Measurements from ENCODE around the gene FRMD6.

Gene FRMD6

DNA sequence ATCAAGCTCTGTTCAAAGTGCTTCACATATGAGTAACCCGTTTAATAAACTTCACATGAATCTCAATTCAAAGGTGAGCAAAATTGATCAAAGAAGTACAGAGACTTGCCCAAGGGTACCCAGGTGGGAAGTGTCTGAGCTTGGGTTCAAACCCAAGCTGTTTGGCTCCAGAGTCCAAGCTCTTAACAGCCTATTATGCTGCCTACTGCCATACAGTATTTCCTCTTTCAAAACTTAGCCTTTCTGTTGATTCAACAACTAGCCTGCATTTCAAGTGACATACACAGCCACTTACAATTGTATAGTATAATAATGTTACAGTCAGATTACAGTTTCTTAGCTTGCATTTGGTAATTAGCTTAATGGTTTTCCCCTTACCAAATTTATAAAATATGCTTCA, 29.7 kb downstream of the FRMD6 start:
- no peak for DNase-seq (ENCODE audit: low spot score)
- H3K27ac ChIP-seq: no peak overlapping the region
- TF ChIP-seq, protein P1, sequence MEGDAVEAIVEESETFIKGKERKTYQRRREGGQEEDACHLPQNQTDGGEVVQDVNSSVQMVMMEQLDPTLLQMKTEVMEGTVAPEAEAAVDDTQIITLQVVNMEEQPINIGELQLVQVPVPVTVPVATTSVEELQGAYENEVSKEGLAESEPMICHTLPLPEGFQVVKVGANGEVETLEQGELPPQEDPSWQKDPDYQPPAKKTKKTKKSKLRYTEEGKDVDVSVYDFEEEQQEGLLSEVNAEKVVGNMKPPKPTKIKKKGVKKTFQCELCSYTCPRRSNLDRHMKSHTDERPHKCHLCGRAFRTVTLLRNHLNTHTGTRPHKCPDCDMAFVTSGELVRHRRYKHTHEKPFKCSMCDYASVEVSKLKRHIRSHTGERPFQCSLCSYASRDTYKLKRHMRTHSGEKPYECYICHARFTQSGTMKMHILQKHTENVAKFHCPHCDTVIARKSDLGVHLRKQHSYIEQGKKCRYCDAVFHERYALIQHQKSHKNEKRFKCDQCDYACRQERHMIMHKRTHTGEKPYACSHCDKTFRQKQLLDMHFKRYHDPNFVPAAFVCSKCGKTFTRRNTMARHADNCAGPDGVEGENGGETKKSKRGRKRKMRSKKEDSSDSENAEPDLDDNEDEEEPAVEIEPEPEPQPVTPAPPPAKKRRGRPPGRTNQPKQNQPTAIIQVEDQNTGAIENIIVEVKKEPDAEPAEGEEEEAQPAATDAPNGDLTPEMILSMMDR (conservative IDR thresholded peaks at IDR 0.05; ENCODE audit: low read depth): no peak
- ChIA-PET CTCF (interaction anchor here (0.6 kb wide), 1 partner anchor 193 kb away, joined by 3 read pairs; no protein-coding TSS in a partner anchor), POLR2A (ENCODE audit: low non-redundant PET) (no interaction called here)

DNA sequence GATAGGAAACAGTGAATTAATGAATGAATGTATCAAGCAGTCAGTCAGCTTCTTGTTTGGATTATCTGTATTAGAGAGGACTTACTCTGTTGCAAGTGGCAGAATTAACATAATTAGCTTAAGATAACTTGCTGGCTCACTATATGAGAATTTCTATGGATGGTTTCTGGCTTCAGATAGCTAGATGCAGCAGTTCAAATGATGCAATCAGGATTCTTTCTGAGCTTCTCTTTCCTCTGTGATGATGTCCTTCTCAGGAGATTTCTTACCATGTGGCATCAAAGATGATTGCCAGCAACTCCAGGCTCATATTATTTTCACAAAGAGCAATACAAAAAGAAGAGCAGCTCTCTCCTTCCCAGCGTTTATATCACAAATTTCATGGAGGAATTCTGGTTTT, 30.7 kb downstream of the FRMD6 start:
- CTCF ChIA-PET: interaction anchor here (0.9 kb wide), 1 partner anchor 142 kb away, joined by 3 read pairs; no protein-coding TSS in a partner anchor
- H3K27ac ChIP-seq: no peak overlapping the region
- POLR2A ChIA-PET (ENCODE audit: low non-redundant PET): no interaction called here
- DNase-seq (ENCODE audit: low spot score): no peak
- TF ChIP-seq, protein P1 (conservative IDR thresholded peaks at IDR 0.05; ENCODE audit: low read depth): no peak

DNA sequence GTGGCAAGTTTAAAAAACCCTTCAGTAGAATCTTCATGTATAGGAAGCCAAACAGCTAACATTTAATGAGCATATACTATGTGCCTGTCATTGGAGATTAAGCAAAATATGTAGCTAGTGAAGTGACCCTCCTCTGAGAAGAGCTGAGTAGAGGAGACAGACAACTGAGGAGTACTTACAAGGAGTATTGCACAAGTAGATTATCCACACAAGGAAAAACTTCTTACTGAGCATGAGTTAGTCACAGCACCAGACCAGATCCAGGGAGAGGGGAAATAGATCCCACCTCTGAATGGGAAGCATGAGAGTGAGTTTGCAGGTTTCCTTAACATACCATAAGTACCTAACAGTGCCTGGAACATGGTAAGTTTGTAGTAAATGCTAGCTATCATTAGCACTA, 33.0 kb downstream of the FRMD6 start:
- no peak for DNase-seq (ENCODE audit: low spot score)
- TF ChIP-seq, protein P1 (conservative IDR thresholded peaks at IDR 0.05; ENCODE audit: low read depth): no peak
- H3K27ac ChIP-seq: no peak overlapping the region
- ChIA-PET CTCF (no interaction called here), POLR2A (ENCODE audit: low non-redundant PET) (no interaction called here)

DNA sequence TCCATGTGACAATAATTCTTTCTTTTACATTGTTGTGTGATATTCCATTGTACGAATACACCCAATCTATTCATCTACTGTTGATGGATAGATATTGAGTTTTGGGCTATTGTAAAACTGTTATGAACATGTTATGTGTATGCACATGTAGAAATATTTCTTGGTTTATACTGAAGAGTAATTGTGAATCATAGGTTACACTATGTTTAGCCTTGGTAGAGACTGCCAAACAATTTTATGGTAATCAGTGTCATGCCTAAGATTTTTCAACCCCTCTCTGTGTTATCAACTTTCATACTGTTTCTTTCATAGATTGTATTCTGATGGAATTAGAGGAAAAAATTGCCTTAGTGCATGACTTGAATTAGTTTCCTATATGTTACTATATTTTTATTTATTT, 39.5 kb downstream of the FRMD6 start:
- ChIA-PET POLR2A (ENCODE audit: low non-redundant PET) (no interaction called here), CTCF (no interaction called here)
- no peak overlapping the region for H3K27ac ChIP-seq
- TF ChIP-seq, protein P1 (conservative IDR thresholded peaks at IDR 0.05; ENCODE audit: low read depth): no peak
- peak; percentile 4 for DNase-seq (ENCODE audit: low spot score)

DNA sequence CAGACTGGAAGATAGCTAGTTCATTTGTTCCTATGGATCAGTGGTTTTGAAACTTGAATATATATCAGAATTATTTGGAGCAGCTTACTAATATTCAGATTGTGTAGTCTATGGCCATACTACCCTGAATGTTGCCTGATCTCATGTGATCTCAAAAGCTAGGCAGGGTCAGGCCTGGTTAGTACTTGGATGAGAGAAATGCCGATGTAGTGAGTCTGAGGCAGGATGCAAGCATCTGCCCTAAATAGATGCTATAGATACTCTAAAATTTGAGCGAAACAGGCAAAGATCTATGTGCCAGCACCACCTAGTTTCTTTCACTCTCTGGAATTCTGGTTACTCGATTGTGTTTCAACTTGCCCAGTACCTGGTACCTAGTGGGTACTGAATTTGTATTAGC, 40.9 kb downstream of the FRMD6 start:
- ChIA-PET POLR2A (ENCODE audit: low non-redundant PET) (interaction anchor here (0.6 kb wide), 1 partner anchor 9 kb away, joined by 4 read pairs; no protein-coding TSS in a partner anchor), CTCF (interaction anchor here (0.6 to 0.8 kb wide), 2 partner anchors 11 to 40 kb away, joined by 3 to 4 read pairs; no protein-coding TSS in a partner anchor)
- H3K27ac ChIP-seq: no peak overlapping the region
- TF ChIP-seq, protein P1 (conservative IDR thresholded peaks at IDR 0.05; ENCODE audit: low read depth): no peak
- no peak for DNase-seq (ENCODE audit: low spot score)

DNA sequence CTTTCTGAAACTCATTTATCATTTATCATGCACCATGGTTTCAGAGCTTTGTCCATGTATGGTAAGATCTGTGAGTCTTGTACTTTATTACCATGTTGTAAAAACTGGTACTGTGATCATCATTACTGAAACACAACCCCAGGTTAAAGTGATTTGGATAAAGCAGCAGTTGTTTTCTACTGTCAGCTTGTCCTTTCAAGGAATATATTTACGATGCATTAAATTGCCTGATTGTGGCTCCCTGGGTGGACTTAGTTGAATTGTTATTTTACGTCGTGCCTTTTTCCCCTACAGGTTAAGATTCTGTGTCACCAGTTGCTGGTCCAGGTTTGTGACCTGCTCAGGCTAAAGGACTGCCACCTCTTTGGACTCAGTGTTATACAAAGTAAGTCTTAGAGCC, 46.1 kb downstream of the FRMD6 start:
- TF ChIP-seq, protein P1 (conservative IDR thresholded peaks at IDR 0.05; ENCODE audit: low read depth): no peak
- no peak for DNase-seq (ENCODE audit: low spot score)
- CTCF ChIA-PET: no interaction called here
- H3K27ac ChIP-seq: no peak overlapping the region
- POLR2A ChIA-PET (ENCODE audit: low non-redundant PET): no interaction called here

Data from RWPE1 (cell line).